SU-DHL-6 (cell line): ENCODE data around the gene SMOC2.

Source experiments
- EZH2phosphoT487 ChIP-seq: fragments of 200-600 bp; sonication (generic), shearing (Covaris generic); conservative IDR thresholded peaks from 2 replicates; pipeline ENCODE4 v1.6.1; 2018; ENCODE audit warnings: mild to moderate bottlenecking, antibody characterized with exemption, low read length, moderate library complexity, mixed read lengths
- TF ChIP-seq, protein P1 (sequence below): fragments of 200-600 bp; sonication (generic); IDR thresholded peaks from one replicate; pipeline ENCODE4 v1.5.1; 2017; ENCODE audit warnings: antibody characterized with exemption, mild to moderate bottlenecking, low read length, moderate library complexity; ENCODE audit not compliant: insufficient read depth, poor library complexity, severe bottlenecking

DNA sequence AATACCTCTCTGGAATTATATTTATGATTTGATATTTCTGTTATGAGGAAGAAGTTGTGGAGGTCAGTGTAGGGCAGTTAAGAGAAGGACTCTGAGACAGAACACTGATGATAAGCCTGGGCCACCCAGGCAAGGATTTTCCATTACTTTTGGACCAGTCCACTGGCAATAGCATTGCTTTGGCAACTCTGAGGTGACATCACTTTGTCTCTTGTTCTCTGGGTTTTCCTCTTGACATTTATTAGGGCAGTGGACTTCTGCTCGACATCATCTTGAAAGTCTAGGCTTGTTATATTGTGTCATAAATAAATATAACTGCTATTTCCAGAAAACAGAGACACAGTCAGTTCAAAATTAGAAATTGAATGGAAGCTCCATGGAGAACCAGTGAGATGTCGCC lies 268.0 kb downstream of the SMOC2 start:
- TF ChIP-seq, protein P1, sequence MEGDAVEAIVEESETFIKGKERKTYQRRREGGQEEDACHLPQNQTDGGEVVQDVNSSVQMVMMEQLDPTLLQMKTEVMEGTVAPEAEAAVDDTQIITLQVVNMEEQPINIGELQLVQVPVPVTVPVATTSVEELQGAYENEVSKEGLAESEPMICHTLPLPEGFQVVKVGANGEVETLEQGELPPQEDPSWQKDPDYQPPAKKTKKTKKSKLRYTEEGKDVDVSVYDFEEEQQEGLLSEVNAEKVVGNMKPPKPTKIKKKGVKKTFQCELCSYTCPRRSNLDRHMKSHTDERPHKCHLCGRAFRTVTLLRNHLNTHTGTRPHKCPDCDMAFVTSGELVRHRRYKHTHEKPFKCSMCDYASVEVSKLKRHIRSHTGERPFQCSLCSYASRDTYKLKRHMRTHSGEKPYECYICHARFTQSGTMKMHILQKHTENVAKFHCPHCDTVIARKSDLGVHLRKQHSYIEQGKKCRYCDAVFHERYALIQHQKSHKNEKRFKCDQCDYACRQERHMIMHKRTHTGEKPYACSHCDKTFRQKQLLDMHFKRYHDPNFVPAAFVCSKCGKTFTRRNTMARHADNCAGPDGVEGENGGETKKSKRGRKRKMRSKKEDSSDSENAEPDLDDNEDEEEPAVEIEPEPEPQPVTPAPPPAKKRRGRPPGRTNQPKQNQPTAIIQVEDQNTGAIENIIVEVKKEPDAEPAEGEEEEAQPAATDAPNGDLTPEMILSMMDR = no peak
- TF ChIP-seq EZH2phosphoT487 = no peak
